Upper lobe of right lung (tissue), 1 donor: ENCODE measurements around the gene OR9G1. TPM values are rescaled to one million over a fixed set of nuclear protein-coding genes. Genes with fewer than 3 reads are reported as not detected.
"Not testable (repeated sequence)": the region's sequence is repeated elsewhere in the genome, so short reads cannot be mapped to it uniquely, and the experiment has no call there.

Experiments used
- ATAC-seq: fragments of 200-7000 bp; cut with Tn5 transposase; one replicate; pipeline ENCODE4 v1.9.1; 2020; ENCODE audit warnings: mild to moderate bottlenecking, moderate library complexity
- DNase-seq: peaks from one replicate; pipeline ENCODE4 v3.0.0-alpha.2; 2020
- H3K27ac ChIP-seq: fragments of 200-600 bp; one replicate; pipeline ENCODE4 v1.8.0; 2022
- H3K27me3 ChIP-seq: fragments of 200-600 bp; one replicate; pipeline ENCODE4 v1.8.0; 2022; ENCODE audit warnings: mild to moderate bottlenecking
- H3K36me3 ChIP-seq: fragments of 200-600 bp; one replicate; pipeline ENCODE4 v1.8.0; 2022
- H3K4me1 ChIP-seq: fragments of 200-600 bp; one replicate; pipeline ENCODE4 v1.8.0; 2022
- H3K4me3 ChIP-seq: fragments of 200-600 bp; one replicate; pipeline ENCODE4 v1.8.0; 2022; ENCODE audit warnings: mild to moderate bottlenecking
- H3K9me3 ChIP-seq: fragments of 200-600 bp; one replicate; pipeline ENCODE4 v1.8.0; 2022
- intact Hi-C: fragments of 100-400 bp; cut with DNase I; formaldehyde crosslinking; loops from one replicate; pipeline ENCODE4 v1.11.0; 2022
- long read RNA-seq: library from polyadenylated mRNA; unstranded; transcript quantifications from one replicate; pipeline ENCODE4 v2.0.0, GENCODE V29; 2021
- total RNA-seq: library from RNA; stranded (reverse); fragmentation: NEBNext Ultra II Directional; extraction: Animal tissue kit (Norgen Biotek cat#: 25700); gene quantifications from one replicate; pipeline ENCODE4 v1.2.1, GENCODE V29; 2021
- TF ChIP-seq, protein P1 (sequence below): fragments of 200-600 bp; IDR thresholded peaks from one replicate; pipeline ENCODE4 v1.8.0; 2022; ENCODE audit warnings: antibody characterized with exemption
- donor health status: DM: no; HTN: yes; CAD: no; lungs with severe emphysema.

OR9G1 gene, protein sequence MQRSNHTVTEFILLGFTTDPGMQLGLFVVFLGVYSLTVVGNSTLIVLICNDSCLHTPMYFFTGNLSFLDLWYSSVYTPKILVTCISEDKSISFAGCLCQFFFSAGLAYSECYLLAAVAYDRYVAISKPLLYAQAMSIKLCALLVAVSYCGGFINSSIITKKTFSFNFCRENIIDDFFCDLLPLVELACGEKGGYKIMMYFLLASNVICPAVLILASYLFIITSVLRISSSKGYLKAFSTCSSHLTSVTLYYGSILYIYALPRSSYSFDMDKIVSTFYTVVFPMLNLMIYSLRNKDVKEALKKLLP
- total RNA-seq: not detected
- long read RNA-seq: 0 reads

DNA sequence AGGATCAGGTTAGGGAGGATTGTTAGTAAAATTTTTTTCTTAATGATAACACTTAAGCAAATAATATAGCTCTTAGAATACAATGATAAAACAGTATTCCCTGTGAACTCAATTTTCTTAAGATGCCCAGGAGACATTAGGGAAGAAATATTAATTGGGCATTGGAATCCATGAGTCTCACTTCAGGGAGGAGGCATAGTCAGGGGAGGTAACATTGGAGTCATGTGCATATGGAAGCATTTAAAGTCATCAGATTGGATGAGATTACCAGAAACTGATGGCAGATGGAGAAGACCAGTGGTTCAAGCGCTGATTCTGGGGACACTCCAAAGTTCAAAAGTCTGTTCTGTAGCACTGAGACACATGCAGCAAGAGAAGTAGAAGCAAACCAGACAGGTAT lies at the start of gene OR9G1:
OR9G1 (plus strand) TSS at position 301 of the 400 bp plus-strand sequence. CDS start 1,293 bp downstream, outside the sequence.
- Histone ChIP-seq H3K4me1 (no peaks in the 10 kb centered on the region), H3K36me3 (no peaks in the 10 kb centered on the region), H3K27me3 (no peaks in the 10 kb centered on the region), H3K27ac (no peak within 1 kb of the TSS), H3K4me3 (no peak within 1 kb of the TSS), H3K9me3 (no peaks in the 10 kb centered on the region)
- DNase-seq (no peak), ATAC-seq (no peak)
- TF ChIP-seq, protein P1, sequence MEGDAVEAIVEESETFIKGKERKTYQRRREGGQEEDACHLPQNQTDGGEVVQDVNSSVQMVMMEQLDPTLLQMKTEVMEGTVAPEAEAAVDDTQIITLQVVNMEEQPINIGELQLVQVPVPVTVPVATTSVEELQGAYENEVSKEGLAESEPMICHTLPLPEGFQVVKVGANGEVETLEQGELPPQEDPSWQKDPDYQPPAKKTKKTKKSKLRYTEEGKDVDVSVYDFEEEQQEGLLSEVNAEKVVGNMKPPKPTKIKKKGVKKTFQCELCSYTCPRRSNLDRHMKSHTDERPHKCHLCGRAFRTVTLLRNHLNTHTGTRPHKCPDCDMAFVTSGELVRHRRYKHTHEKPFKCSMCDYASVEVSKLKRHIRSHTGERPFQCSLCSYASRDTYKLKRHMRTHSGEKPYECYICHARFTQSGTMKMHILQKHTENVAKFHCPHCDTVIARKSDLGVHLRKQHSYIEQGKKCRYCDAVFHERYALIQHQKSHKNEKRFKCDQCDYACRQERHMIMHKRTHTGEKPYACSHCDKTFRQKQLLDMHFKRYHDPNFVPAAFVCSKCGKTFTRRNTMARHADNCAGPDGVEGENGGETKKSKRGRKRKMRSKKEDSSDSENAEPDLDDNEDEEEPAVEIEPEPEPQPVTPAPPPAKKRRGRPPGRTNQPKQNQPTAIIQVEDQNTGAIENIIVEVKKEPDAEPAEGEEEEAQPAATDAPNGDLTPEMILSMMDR: no peak
- intact Hi-C loops: no loop called here

DNA sequence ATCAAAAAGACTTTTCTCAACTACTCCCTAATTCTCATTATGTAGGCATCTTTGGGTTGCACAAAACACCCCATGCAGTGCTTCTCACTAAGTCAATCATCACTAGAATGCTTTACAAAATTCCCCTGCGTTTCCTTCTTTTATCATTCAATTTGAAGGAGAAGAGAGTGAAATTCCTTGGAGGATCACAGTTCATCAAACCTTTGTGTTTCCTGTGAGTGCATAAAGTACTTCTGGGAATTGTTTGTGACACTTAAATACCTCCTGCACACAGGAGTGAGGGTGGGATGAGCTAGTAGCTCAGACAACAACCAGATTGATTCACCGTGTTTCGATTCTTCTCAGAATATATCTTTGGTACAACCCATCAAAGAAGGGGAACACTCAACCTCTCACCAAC lies 39.1 kb upstream of the OR9G1 start:
- no peak for ATAC-seq
- TF ChIP-seq, protein P1: no peak
- intact Hi-C loops: no loop called here

DNA sequence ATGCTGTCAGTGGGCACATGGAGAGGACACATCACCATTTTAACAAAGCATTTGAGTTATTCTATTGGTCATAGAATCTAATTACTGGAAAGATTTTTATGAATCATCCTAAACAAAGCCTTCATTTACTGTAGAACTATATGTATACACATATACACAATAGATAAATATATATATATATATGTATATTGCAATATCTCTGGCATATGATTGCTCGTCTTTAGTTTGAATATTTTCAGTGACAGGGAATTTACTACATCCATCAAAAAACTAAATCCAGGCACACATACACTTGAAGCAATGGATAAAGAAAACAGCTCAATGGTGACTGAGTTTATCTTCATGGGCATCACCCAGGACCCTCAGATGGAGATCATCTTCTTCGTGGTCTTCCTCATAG lies 35.5 kb upstream of the OR9G1 start, which contains the start of gene OR5AR1:
OR5AR1 (plus strand) TSS at position 301 of the 400 bp plus-strand sequence; CDS start at position 301, 0 bp downstream.
- H3K27me3 ChIP-seq: no peaks in the 10 kb centered on the region
- DNase-seq (no peak), ATAC-seq (no peak)
- no peaks in the 10 kb centered on the region for H3K4me1 ChIP-seq
- TF ChIP-seq, protein P1: no peak
- no peak within 1 kb of the TSS for H3K4me3 ChIP-seq
- H3K9me3 ChIP-seq: no peaks in the 10 kb centered on the region
- H3K36me3 ChIP-seq: no peaks in the 10 kb centered on the region
- intact Hi-C loops: no loop called here
- no peak within 1 kb of the TSS for H3K27ac ChIP-seq

More for the DNA sequence above, 39.1 kb upstream of the OR9G1 start:
- Histone ChIP-seq H3K9me3 (no peaks in the 10 kb centered on the region), H3K27me3 (no peaks in the 10 kb centered on the region), H3K27ac (no peak overlapping the region), H3K36me3 (no peaks in the 10 kb centered on the region), H3K4me1 (no peaks in the 10 kb centered on the region), H3K4me3 (no peak overlapping the region)
- no peak for DNase-seq

DNA sequence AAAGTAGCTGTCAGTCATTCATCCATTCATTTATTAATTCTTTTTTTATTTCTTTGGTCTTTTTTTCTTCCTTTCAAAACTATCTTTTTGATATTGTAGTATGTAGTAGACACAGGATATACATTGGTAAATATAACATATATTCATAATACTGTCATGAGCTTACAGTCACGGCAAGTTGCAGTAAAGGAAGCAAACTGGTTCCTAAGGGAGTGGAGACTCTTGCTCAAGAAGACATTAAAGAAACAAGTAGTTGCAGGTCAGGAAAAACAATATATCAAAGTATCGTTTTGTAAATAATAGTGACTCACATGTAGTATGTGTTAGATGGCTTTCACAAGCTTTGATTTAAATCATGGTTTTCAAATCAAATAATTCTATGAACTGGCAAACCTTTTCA lies 27.9 kb upstream of the OR9G1 start:
- no peak overlapping the region for H3K27ac ChIP-seq
- ATAC-seq (no peak), DNase-seq (no peak)
- H3K4me1 ChIP-seq: no peaks in the 10 kb centered on the region
- TF ChIP-seq, protein P1: no peak
- intact Hi-C loops: no loop called here
- no peak overlapping the region for H3K4me3 ChIP-seq
- no peaks in the 10 kb centered on the region for H3K36me3 ChIP-seq
- H3K27me3 ChIP-seq: no peaks in the 10 kb centered on the region
- no peaks in the 10 kb centered on the region for H3K9me3 ChIP-seq

DNA sequence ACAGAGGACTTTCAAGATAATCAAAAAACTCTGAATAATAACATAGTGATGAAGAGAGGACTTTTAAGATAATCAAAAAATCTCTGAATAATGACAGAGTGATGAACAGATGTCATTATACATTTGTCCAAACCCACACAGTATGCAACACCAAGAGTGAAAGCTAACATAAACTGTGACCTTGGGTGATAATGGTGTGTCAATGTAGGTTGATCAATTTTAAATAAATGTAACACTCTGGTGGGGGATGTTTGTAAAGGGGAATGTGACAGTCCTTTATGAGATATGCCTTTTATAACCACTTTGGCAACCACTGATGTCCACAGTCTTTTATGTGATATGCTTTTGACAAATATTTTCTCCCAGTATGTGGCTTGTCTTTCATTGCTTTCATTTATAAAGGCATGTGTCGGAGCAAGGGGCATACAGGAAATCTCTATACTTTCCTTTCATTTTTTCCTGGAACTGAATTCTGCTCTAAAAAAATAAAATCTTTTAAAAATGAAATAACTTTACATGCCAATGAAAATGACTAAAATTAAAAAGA lies 10.3 kb upstream of the OR9G1 start:
- H3K27ac ChIP-seq: no peak overlapping the region
- ATAC-seq: no peak
- no peaks in the 10 kb centered on the region for H3K9me3 ChIP-seq
- DNase-seq: no peak
- intact Hi-C loops: no loop called here
- no peak overlapping the region for H3K4me3 ChIP-seq
- H3K36me3 ChIP-seq: no peaks in the 10 kb centered on the region
- H3K4me1 ChIP-seq: no peaks in the 10 kb centered on the region
- no peaks in the 10 kb centered on the region for H3K27me3 ChIP-seq
- TF ChIP-seq, protein P1: no peak

DNA sequence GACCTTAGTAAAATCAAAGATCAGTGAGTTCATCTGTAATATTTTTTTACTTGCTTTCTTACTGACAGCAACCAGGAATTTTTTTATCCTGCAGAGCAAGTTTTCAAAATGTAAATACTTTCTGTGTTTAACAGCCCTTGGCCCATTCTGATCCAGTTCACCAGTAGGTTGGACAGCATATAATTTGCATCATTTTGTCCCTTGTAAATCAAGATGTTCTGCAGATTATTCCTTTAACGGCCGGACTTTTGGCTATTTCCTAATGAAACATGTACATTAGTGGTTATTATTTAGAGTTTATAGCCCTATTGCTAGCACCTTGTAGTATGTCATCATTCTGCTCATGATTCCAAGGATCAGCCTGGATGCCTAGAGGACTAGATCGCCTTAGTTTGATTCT lies 7.7 kb upstream of the OR9G1 start:
- ATAC-seq, H3K4me3 ChIP-seq, H3K4me1 ChIP-seq, H3K36me3 ChIP-seq, H3K27ac ChIP-seq, H3K27me3 ChIP-seq, DNase-seq, H3K9me3 ChIP-seq, intact Hi-C loops: not testable (repeated sequence)
